Tibial nerve (tissue), 4 donors: ENCODE data around the gene SORBS1. TPM values are rescaled to one million over a fixed set of nuclear protein-coding genes. Genes with fewer than 3 reads are reported as not detected.
A peak's percentile ranks its signal among the peaks of the same experiment; 100 is the strongest.

Experiments
- DNase-seq, 2 donors: peaks; one replicate each; pipeline ENCODE4 v3.0.0-alpha.2; 2019; ENCODE audit warnings: low spot score in 2 of 2
- H3K27ac ChIP-seq, 4 donors: fragments of 200-600 bp; sonication (generic) in 3 of 4; one replicate each; pipeline ENCODE4 v1.5.1; 2017 to 2019; ENCODE audit warnings: mild to moderate bottlenecking in 1 of 4
- H3K27me3 ChIP-seq, 2 donors: fragments of 200-600 bp; sonication (generic) in 1 of 2; one replicate each; pipeline versions ENCODE4 v1.5.1 to v1.6.0; 2017 to 2019
- H3K36me3 ChIP-seq, 3 donors: fragments of 200-600 bp; sonication (generic); one replicate each; pipeline ENCODE4 v1.5.1; 2018 to 2019
- H3K4me1 ChIP-seq, 4 donors: fragments of 200-600 bp; sonication (generic) in 3 of 4; one replicate each; pipeline ENCODE4 v1.5.1; 2017 to 2019
- H3K4me3 ChIP-seq, 4 donors: fragments of 200-600 bp; sonication (generic) in 3 of 4; one replicate each; pipeline ENCODE4 v1.5.1; 2017 to 2019; ENCODE audit warnings: mild to moderate bottlenecking in 1 of 4, moderate library complexity in 1 of 4
- H3K9me3 ChIP-seq, 4 donors: fragments of 200-600 bp; sonication (generic) in 3 of 4; one replicate each; pipeline ENCODE4 v1.5.1; 2017 to 2019
- CTCF ChIP-seq, 5 experiments: fragments of 200-600 bp in 3 of 5; fragments of 450-650 bp in 2 of 5; sonication (generic) in 3 of 5; IDR thresholded peaks; one replicate each; pipeline ENCODE4 v1.5.1; 2016 to 2019; ENCODE audit warnings: antibody characterized with exemption in 5 of 5, mild to moderate bottlenecking in 3 of 5, moderate library complexity in 2 of 5
- EP300 ChIP-seq, 2 donors: sonication (generic); formaldehyde crosslinking; IDR thresholded peaks; one replicate each; pipeline ENCODE4 v1.6.1; 2017; ENCODE audit warnings: antibody characterized with exemption in 2 of 2, mild to moderate bottlenecking in 1 of 2
- POLR2A ChIP-seq, 2 donors: fragments of 450-650 bp; IDR thresholded peaks; one replicate each; pipeline ENCODE4 v1.6.1; 2017; ENCODE audit warnings: antibody characterized with exemption in 2 of 2, mild to moderate bottlenecking in 2 of 2, moderate library complexity in 2 of 2
- WGBS, 2 donors: methylation state at CpG; one replicate each; pipeline ENCODE4 v1.1.5; 2018; 5-methylcytosine and 5-hydroxymethylcytosine counted together
- total RNA-seq, 4 donors: library from RNA; depleted of rRNA; stranded (reverse); fragments of >200 nt; gene quantifications; one replicate each; pipeline ENCODE4 v1.1.0, GENCODE V29; 2016

SORBS1 gene
- total RNA-seq, 4 donors from 2014 or later: 427 to 623 (median 567) TPM

- H3K9me3 ChIP-seq: no peaks in the 10 kb centered on the region
- peak in 1 of 2 donors; percentile 61 for DNase-seq
- H3K27ac ChIP-seq: peak overlapping the region in 3 of 4 donors; percentile 44 to 88 (median 86)
- peaks cover 0 to 93% (median 36%) of the 10 kb centered on the region in 4 donors for H3K4me1 ChIP-seq
- 49 to 56% methylated on average over 2 of the region's 2 CpGs for WGBS, 2 donors
- no peaks in the 10 kb centered on the region for H3K27me3 ChIP-seq
- no peak overlapping the region for H3K4me3 ChIP-seq
- no peaks in the 10 kb centered on the region for H3K36me3 ChIP-seq
- TF ChIP-seq EP300 (IDR thresholded peaks at IDR 0.05) (peak in 1 of 2 donors; percentile 41), CTCF (IDR thresholded peaks at IDR 0.05) (no peak), POLR2A (IDR thresholded peaks at IDR 0.05) (no peak)
Measured at GRCh38 chr10:95506056-95506737, 55.0 kb downstream of the SORBS1 start.

GRCh38 chr10:95505641-95506040 lies 55.5 kb downstream of the SORBS1 start:
- WGBS, 2 donors: 57 to 68% methylated on average over 3 of the region's 3 CpGs
- Histone ChIP-seq H3K4me3 (no peak overlapping the region), H3K27me3 (no peaks in the 10 kb centered on the region), H3K4me1 (peaks cover 0 to 92% (median 34%) of the 10 kb centered on the region in 4 donors), H3K27ac (peak overlapping the region in 3 of 4 donors; percentile 44 to 88 (median 86)), H3K36me3 (no peaks in the 10 kb centered on the region), H3K9me3 (no peaks in the 10 kb centered on the region)
- no peak for DNase-seq
- TF ChIP-seq CTCF (IDR thresholded peaks at IDR 0.05) (no peak), POLR2A (IDR thresholded peaks at IDR 0.05) (no peak), EP300 (IDR thresholded peaks at IDR 0.05) (no peak)

GRCh38 chr10:95505084-95505610 lies 56.0 kb downstream of the SORBS1 start:
- 24 to 40% methylated on average over 5 of the region's 5 CpGs for WGBS, 2 donors
- peak overlapping the region in 3 of 4 donors; percentile 44 to 88 (median 86) for H3K27ac ChIP-seq
- no peak overlapping the region for H3K4me3 ChIP-seq
- TF ChIP-seq CTCF (IDR thresholded peaks at IDR 0.05): no peak
- no peak for TF ChIP-seq EP300 (IDR thresholded peaks at IDR 0.05)
- TF ChIP-seq POLR2A (IDR thresholded peaks at IDR 0.05): no peak
- DNase-seq: no peak
- H3K4me1 ChIP-seq: peaks cover 0 to 94% (median 33%) of the 10 kb centered on the region in 4 donors
- H3K27me3 ChIP-seq: no peaks in the 10 kb centered on the region
- no peaks in the 10 kb centered on the region for H3K36me3 ChIP-seq
- no peaks in the 10 kb centered on the region for H3K9me3 ChIP-seq

- WGBS, 2 donors: 86 to 90% methylated on average over 4 of the region's 4 CpGs
- no peak for TF ChIP-seq EP300 (IDR thresholded peaks at IDR 0.05)
- TF ChIP-seq CTCF (IDR thresholded peaks at IDR 0.05): no peak
- no peak for TF ChIP-seq POLR2A (IDR thresholded peaks at IDR 0.05)
- DNase-seq: no peak
- Histone ChIP-seq H3K27me3 (no peaks in the 10 kb centered on the region), H3K9me3 (no peaks in the 10 kb centered on the region), H3K4me1 (peaks cover 0 to 91% (median 28%) of the 10 kb centered on the region in 4 donors), H3K27ac (peak overlapping the region in 2 of 4 donors; percentile 86 to 88), H3K36me3 (no peaks in the 10 kb centered on the region), H3K4me3 (no peak overlapping the region)
Measured at GRCh38 chr10:95504246-95504691, 56.9 kb downstream of the SORBS1 start.

GRCh38 chr10:95503526-95503925 lies 57.6 kb downstream of the SORBS1 start:
- no peak for TF ChIP-seq CTCF (IDR thresholded peaks at IDR 0.05)
- TF ChIP-seq EP300 (IDR thresholded peaks at IDR 0.05): no peak
- TF ChIP-seq POLR2A (IDR thresholded peaks at IDR 0.05): no peak
- 89 to 94% methylated on average over 3 of the region's 3 CpGs for WGBS, 2 donors

More at GRCh38 chr10:95503526-95503925, 57.6 kb downstream of the SORBS1 start:
- DNase-seq: no peak
- Histone ChIP-seq H3K36me3 (no peaks in the 10 kb centered on the region), H3K27me3 (no peaks in the 10 kb centered on the region), H3K27ac (peak overlapping the region in 2 of 4 donors; percentile 53 to 88), H3K9me3 (no peaks in the 10 kb centered on the region), H3K4me3 (no peak overlapping the region), H3K4me1 (peaks cover 0 to 84% (median 21%) of the 10 kb centered on the region in 4 donors)
